Amniotic stem cell (primary cell): ENCODE results near the gene SLC24A4.

Experiments used
- DNase-seq: peaks from one replicate; lab custom pipeline; 2025; lab: John Stamatoyannopoulos, UW

SLC24A4 gene

DNA sequence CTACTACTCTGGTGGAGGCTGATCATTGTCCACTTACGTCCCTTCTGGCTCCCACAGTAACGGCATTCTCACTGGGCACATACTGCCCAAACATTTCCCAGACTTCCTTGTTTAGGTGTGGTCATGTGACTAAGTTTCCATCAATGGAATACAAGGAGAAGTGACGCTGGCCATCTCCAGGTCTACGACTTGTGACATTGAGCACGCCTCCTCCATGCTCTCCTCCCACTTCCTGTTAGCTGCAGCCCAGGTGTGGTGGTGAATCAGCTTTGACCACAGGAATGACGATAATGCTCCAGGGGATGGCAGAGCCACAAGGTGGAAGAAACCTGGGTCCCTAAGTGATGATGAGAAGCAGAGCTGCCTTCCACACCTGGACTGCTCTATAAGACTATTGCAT is 6.0 kb upstream of the SLC24A4 start:
- DNase-seq = no peak

DNA sequence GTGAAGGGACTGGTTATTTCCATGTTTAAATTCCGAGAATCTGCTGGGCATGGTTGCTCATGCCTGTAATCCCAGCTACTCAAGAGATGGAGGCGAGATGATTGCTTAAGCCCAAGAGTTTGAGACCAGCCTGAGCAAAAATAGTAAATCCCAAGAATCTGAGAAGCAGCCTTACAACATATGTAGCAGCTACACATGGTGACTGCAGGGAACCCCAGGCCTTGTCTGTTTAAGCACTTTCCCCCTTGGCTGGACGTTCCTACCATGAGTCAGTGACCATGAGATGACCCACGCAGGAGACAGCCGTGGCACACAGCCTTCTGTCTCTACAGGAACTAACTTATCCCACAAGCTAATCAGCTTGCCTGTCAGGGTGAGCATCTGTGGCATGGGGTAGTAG is 5.5 kb upstream of the SLC24A4 start:
- DNase-seq = no peak

DNA sequence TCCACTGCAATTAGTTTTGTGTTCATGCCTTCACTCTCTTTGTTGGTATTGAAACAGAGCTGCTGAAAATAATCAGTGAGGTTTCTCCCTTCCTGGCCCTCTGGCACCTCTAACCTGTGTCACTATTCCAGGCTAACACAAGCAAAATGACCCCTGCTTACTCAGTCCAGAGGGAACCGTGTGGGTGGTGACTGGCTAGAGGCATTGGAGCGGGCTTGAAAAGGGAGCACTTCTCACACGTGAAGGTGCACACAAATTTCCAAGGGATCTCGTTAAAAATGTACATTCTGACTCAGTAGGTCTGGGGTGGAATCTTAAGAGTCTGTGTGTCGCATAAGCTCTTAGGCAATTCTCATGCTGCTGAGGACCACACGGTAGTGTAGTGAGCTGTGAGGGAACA is 1.3 kb upstream of the SLC24A4 start:
- DNase-seq = no peak

DNA sequence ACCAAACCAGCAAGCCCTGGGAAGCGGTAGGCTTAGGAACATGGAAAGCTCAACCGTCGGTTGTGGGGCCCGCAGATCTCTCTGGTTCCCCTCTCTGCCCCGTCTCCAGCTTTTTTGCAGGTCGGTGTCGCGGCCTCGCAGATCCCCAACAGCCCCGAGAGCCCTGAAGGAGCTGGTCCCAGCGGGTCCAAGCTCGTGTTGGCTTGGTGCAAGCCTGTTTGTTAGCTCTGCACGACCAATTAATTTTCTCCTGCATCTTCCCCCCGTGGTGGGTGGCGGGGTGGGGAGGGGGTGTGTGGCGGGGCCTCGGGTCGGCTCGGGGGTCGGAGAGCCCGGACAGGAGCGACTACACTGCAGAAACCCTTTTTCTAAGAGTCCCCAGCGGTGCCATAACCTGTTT is 449 bp upstream of the SLC24A4 start:
- DNase-seq = no peak

DNA sequence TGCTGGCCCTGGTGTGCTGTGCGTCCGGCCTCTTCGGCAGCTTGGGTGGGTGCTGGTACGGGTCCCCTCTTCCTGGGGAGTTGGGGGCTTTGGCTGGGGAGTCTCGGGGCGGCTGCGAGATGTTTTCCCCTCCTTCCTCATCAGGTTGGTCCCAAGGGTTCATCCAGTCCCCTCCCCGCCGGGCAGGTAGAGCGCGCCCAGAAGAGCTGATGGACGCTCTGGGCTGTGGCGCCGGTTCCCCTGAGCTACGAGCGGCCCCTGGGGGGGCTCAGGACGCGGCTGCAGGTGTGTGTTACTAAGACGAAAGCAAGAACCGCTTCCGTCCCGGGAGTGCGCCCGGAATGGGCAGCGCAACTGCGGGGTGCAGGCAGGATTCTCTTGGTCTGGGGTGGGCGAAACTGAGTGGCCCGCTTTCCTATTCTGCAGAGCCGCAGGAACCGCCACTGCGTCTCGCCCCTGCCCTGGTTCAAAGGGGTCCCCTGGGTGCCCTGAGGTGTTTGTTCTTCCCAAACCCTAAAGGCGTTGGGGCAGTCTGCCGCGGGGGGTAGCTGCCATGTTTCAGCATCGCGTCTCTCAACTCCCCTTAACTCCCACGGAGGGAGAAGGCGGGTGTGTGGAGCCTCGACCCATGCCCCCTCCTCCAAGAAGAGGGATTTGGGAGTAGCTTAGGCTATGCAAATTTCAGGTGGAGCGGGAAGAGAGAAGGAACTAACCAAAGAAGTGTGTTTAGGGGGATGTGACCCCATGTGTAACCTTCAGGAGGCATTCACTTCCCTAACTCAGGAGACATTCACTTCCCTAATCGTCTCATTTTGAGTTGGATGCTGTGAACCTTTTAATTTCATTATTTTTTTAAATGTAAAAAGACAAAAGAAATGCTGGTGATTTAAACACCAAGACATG is 1.2 kb downstream of the SLC24A4 start:
- DNase-seq = no peak

DNA sequence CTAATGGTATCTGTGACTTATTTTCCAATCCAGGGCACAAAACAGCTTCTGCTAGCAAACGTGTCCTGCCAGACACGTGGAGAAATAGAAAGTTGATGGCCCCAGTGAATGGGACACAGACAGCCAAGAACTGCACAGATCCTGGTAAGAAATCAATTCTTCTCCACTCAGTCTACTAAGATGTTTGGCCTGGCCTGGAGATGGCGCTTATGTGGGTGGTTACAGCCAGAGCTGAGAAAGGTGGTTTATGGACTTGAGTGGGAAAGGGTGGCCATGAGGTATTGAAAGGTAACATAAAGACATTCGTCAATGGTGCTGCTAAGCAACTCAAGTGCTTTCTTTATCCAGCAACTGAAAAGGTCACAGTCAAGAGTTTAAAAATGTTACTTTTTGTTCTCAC is 2.9 kb downstream of the SLC24A4 start:
- DNase-seq = no peak

DNA sequence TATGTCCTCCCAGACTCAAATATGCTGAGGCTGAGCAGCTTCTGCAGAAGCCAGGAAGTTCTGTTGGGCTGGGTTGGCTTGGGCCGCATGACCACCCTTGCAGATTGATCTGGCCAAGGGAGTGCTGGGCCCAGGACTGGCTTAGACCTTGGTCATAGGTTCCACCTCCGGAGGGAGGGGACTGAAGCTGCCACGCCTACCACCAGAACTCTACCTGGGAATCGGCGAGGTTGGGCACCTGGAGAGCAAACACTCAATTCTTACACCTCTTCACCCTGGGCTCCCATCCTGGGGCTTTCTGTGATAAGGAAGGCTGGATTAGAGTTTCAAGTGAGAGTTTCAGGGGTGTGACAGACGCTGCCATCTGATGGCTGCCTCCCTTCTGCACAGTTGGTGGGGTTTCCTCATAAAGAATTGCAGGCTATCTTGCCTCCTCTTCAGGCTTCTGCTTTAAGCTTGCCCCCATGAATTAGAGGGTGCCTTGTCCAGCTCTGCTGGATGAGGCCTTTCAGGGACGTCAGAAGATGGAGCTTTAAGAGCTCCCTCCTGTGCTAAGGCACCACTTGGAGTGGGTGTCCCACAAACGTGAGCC is 5.8 kb downstream of the SLC24A4 start:
- DNase-seq = no peak

DNA sequence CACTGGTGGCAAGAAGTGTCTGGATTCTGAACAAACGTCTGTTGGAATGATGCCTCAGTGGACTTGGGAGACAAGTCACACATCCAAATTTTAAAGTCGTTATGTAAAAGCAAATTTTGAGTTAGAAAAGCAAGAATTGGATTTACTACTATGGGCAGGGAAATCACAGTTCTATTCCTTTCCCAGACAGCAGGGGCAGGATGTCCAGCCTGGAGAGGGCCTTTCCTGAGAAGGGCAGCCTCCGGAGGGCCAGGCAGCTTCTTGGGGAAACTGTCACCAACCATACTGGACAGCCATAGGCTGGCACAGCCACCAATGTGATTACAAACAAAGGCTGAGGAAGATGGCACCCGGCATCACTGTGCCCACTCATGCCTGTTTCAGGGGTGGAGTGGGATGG is 11.1 kb downstream of the SLC24A4 start:
- no peak for DNase-seq

DNA sequence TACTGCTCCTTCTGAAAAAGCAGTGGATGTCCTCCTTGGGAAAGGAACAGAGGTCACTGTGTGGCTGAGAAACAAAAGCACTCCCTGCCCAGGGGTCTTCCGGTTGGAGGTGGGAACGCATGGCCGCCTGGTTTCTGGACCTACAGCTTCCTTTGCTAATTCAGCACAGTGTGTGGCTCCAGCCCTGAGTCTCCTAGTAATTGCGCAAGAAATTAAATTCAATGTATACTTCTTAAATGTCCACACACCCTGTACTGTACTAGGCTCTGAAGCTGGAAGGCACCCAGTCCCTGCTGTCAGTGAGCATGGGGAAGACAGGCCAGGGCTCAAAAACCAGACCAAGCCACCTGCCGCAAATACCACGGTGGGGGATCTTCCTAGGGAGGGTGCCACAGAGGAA is 13.4 kb downstream of the SLC24A4 start:
- DNase-seq = no peak

DNA sequence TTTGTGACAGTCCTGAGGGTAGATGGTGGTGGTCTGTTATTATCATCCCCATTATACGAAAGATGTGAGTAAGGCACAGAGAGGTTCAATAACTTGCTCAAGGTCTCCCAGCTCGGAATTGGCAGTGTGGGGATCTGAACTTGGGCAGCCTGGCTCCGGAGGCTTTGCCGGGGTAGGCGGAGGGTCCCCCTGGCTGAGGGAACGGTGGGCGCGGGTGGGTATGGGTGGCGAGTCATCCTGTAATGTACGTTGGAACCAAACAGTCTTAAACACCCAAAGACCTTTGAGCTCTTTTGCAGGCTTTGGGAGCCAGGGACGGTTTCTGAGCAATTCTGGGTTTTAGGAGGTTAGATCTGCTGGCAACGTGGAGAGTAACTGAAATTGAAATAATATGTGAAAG is 16.5 kb downstream of the SLC24A4 start:
- no peak for DNase-seq

DNA sequence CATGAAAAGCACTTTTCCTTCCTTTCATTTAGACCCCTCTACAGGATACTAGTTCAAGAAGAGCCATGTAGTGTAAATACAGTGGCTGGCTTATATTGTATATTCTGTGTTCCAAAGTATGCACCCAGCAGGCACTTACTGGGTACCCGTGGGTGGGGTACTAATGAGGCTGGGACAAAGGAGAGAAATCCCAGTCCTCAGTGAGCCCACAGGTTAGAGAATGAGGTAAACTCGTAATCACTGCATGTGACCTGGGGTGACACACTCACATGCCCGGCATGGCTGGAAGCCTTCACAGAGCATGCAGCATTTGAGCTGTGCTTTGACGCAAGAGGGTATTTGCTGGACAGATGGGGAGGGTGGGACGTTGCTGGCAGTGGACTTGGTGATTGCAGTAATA is 17.1 kb downstream of the SLC24A4 start:
- DNase-seq = no peak

DNA sequence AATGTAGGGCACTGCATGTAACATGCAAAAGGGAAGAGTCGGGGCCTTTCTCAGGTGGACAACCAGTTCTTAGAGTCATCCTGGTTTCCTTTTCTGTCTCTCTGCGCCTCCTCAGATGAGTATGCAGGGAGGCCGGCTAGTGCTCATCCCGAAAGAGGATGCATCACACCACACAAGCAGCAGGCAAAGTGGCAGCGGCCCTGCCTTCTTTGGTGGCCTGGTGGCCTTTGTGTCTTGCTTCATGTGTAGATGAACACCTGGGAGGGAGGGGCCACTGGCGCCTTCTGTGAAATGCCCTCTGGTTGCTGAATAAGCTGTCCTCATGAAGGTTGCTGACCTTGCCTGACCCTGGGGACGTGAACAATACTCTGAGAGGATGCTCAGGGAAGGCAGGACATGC is 18.0 kb downstream of the SLC24A4 start:
- DNase-seq = no peak

DNA sequence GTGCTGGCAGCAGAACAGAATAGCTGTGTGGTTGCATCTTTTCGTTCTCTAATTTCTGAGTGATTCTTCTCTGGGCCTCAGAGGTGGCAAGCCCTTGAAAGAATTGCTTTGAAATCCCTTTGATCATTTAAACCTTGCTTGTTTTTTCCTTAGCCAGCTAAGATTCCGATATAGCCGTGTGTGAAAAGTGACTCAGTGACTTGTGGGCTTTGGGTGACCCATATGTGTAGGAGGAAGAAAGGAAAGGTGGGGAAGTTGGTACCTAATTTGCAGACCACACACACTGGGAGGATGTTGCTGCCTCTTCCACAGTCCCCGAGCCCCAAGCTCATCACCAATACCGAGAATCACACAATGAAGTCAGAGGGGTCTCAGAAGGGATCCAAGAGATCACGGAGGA is 18.8 kb downstream of the SLC24A4 start:
- no peak for DNase-seq

DNA sequence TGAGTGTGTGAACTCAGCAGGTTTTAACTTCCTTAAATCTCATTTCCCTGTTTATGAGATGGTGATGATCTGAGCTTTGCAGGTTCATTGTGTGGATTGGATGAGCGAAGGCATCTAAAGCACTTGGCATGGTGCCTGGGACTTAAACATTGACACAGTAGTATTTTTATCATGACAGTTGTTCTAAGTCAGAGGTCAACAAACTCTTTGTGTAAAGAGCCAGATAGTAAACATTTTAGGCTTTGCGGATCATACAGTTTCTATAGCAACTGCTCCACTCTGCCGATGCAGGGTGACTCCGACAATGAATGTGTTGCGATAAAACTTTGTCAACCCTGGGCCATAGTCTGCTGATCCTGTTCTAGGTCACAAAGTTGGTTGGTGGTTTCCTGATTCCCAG is 25.2 kb downstream of the SLC24A4 start:
- DNase-seq = no peak

DNA sequence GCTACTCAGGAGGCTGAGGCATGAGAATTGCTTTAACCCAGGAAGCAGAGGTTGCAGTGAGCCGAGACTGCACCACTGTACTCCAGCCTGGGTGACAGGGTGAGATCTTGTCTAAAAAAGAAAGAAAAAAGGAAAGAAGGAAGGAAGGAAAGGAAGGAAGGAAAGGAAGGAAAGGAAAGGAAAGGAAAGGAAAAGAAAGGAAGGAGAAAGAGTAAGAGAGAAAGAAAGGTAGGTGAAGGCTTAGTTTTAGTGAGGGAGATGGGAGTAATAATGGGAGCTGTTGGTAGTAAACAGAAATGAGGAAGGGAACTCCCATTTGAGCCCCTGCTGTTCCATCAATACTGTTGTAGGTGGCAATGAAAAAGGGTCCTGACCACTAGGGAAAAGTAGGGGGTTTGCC is 28.8 kb downstream of the SLC24A4 start:
- DNase-seq = no peak

DNA sequence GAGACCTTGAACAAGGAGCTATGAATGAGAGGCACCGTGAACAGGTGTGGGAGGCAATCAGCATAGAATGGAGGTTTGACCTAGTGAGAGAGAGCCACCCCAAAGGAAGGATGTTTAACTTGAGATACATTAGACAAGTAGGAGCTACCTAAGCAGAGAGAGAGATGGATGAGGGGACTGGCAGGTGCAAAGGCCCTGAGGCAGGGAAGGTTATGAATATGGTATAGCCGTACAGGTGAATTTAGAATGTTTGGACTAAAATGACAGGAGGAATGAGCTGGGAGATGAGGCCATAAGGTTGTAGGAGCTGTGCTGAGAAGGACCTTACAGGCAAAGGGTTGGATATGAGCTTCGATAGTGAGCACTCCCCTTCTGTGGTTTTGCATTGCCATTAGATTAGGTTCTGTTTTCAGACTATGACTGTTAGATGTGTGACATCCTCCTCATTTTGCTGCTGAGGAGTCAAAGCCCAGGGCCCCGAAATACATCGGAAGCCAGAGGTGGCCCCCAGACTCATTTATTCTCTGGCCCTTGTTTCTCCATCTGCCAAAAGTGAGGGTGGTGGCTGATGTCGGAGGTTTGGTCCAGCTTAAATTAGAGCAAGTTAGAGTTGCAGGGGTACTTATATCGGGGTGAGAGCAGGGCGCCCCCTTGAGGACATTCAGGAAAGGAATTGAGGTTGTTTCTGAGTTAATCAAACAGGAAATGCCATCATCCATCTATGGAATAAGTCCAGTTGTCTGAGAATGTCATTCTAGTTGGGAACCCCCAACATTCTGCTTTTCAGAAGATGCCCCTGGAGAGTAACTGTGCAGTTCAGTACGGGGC is 29.4 kb downstream of the SLC24A4 start:
- DNase-seq = no peak

DNA sequence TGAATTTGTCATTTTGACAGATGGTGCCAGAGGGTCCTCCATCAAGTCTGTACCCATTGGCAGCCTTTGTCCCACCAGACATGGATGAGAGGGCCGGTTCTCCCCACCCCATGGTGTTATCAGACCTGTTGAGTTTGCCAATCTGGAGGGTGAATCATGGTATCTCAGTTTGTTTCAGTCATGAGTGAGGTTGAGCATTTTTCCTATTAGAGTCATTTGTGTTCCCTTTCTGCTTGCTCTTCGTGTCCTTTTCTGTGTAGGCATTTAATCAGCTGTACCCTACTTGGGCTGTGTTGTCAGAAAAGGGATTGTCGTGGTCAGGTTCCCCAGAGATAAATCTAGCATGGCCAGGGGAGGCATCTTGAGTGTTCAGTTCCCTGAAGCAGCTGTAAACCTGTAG is 30.5 kb downstream of the SLC24A4 start:
- no peak for DNase-seq

DNA sequence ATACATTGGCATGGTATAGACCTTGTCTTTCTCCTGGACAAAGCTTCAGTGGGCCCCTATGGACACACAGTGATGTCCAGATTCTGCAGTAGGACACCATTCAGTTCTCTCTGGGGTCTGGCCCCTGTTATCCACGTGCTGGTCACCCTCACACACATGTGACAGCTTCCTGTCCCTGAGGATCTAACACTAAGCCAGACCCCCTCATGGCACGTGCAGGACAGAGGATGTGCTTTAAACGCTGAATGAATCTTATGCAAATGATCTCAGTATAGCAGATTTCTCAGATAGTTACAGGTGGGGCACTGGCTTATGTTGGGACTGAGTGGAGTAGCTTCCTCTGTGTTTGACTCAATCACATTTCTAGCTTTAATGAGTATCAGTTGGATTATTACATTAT is 33.7 kb downstream of the SLC24A4 start:
- no peak for DNase-seq

DNA sequence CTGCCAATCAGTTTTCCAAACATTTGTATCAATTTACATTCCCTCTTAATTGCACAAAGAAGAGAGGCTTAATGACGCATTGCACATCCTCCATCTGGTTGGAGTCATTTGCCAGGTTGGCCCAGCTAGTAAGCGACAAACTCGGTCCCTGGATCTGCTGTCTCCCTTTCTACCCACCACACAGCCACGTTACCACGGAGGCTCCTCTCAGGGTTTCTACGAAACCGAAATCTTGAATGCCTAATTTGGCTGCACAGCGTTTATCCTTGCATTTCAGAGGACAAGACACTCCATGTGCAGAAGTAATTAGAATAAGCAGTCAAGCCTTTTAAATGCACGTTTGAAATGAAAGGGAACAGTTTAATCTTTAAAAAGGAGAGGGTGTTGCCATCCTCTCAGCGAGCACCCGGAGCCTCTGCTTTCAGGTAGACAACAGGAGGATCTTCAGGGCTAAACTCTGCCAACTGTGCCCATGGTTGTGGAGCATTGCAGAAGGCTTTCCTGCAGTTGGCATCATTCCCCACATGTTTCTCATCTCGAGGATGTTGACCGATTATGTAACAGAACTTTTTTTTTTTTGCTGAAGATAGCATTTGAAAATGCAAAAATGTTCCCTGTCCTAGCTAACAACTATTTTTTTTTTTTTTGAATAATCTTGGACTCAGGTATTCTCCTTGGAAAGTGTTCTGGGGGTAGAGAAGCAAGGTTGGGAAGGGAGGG is 37.8 kb downstream of the SLC24A4 start:
- no peak for DNase-seq

DNA sequence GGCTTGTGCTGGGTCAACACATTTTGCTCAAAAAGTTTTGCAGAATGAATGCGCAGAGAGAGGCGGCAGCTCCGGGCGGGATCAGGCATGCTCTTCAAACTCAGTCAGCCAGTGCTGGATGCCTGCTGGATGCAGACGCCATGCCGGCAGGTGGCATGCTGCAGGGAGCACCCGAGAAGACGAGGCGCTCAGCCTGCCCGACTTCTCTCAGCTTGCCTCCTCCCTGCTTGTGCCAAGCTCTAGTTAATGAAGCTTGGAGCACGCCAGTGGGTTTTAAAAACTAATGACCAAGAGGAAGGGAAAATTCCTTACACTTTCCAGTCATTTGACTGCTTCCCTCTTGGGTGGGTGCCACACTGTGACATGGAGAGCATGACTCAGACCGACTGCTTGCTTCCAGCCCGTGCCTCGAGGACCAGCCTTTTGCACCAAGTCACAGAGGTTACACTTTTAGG is 39.8 kb downstream of the SLC24A4 start:
- no peak for DNase-seq

DNA sequence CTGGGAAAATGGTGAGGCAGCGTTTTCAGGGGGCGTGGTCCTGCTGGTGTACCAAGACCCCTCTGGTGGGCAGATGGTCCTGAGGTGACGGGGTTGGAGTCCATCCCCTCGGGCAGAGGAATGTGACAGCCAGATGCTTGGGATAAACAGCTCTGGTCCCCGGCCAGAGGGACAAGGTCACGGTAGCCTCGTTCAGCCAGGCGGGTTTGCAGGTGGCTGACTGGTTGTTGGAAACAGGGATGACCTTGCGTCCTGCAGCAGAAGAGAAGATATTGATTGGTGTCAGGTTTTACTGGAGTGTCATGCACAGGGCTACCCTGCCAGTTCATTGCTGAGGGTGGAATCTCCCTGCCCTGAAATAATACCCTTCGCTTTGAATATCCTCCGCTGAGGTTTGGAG is 43.3 kb downstream of the SLC24A4 start:
- no peak for DNase-seq

DNA sequence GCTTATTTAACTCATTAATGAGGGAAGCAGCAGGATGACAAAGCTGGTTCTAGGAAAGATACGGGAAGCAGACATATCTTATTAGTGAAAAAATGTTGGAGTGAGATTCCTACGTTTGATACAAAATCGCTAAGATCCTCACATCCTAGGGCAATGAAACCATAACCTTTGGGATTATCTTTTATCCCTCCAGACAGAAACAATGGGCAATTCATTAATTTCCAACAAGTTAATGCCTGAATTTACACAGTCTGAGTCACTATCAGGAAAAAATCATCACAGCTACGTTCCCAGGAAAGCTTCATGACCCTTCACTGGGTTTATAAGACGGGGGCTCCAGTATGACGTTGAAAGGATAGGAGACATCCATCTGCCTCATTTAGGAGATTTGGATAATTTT is 45.0 kb downstream of the SLC24A4 start:
- no peak for DNase-seq
